ENCODE results near the gene STOX1.
"Not testable (repeated sequence)": the region's sequence is repeated elsewhere in the genome, so short reads cannot be mapped to it uniquely, and the experiment has no call there.

Gene STOX1

DNA sequence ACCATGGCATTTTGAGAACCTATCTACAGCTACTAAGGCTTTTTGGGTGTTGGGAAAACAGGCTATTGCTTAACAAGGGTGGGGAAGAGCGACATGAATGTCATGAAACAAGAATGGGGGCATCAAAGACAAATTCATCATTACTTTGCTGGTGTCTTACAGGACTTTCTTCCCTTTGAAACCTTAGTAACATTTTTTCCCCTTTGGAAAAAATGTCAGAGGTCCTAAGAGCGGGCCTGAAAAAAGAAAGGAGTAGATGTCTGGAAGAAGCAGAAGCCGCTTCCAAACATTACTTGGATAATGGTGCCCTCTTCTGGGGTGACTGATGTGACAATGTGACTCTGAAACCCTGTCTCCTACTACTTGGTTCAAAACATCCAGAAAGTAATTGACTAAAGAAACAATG lies 70.0 kb downstream of the STOX1 start:
- DNase-seq = peak; percentile 67

DNA sequence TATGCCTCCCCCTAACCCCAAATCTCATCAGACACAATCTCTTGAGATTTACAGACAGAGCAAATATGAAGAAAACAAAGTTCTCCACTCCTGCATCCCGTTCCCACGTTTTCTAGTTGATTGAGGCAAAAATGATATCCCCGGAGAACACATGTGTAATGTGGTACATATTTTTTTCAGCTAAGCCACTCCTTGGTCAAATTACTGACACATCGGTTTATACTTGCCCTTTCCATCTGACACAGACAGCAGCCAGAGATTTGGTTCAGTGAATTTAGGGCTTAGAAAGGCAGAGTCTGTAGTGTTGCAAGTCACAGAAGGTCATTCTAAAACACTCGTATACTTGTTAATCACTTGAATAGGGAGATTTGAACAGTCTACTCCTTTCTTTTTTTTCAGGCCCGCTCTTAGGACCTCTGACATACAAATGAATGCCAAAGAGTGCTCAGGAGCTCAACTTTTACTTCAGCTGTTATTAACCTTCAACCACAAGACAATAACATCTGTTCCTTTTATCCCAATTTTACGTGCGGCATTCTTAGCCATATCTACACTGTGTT lies 71.9 kb downstream of the STOX1 start:
- no peak for DNase-seq

DNA sequence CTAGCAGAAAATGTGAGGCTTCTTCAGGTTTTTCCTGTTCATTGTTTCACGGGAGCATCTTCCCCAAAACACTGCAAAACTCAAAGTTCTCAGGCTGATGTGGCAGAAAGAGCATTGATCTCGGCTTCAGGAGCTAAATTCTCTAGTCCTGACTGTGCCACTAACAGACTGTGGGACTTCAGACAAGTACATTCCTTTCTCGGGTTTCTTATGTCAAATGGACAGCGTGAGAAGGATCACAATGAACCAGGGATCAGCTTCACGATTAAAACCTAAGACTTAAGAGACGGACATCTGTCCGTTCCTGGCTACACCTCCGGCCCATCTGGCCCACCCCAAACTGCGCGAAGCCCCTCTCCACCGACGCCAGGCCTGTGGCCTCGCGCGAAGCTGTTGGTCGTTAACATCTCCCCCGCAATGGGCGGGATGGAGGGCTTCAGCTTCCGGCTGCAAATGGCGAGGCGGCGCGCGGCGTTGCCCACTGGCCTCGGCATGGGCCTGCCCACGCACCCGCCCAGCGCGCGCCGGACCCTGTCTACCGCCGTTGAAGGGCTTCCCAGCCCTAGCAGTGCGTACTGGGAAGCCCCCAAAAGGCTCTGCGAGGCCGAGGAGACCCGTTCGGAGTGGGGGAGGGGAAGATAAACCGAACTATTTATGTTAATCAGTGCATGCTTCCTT lies 73.2 kb downstream of the STOX1 start:
- no peak for DNase-seq

DNA sequence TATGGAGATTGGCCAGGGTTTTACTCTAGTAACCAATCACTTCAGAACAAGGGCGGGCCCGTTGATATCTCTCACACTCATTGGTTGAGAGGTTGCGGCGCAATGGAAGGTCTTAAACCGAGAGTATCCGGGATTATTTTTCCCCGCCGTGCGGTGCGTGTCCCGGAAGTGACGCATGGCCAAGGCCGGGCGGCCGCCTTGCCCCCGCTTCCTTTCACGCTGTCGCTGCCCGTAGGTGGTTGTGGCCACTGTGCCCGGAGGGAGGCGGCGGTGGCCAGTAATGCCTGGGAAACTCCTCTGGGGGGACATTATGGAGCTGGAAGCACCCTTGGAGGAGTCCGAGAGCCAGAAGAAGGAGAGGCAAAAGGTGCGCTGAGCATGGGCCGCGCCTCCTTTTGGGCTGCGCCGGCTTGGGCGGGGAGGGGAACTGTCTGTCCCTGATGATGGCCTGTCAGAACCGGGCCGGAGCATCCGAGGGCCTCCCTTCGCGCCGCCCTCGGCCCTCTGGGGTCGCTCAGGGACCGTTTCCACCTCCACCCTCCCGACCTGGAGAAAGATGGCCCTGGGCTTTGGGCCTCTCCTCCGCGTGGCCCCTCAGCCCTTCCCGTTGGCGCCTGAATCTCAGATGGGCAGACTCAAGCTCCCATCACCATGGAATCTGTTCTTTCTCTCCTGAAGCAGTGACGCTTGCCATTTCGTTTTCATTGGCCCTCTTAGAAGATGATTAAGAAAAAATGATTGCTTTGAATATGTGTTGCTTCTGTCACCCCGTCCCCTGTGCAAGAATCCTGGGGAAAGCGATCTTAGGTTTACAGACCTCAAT lies 74.0 kb downstream of the STOX1 start, which contains the start of gene DDX50:
DDX50 (plus strand) TSS at position 211 of the 823 bp plus-strand sequence; CDS start at position 281, 70 bp downstream.
- DNase-seq = peak; percentile 99

DNA sequence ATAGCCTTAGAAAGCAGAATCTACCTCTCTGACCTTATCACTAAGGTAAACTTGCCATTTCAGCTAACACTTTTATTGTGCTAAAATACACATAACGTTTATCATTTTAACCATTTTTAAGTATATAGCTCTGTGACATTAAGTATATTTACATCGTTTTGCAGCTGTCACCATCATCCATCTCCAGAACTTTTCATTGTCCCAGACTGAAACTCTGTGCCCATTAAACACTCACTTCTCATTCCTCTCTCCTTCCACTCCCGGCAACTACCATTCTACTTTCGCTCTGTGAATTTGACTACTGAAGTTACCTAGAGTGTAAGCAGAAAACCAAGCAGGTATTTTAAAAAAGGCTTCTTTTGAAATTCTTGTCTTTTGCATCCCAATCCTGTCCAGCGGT lies 75.1 kb downstream of the STOX1 start:
- no peak for DNase-seq

DNA sequence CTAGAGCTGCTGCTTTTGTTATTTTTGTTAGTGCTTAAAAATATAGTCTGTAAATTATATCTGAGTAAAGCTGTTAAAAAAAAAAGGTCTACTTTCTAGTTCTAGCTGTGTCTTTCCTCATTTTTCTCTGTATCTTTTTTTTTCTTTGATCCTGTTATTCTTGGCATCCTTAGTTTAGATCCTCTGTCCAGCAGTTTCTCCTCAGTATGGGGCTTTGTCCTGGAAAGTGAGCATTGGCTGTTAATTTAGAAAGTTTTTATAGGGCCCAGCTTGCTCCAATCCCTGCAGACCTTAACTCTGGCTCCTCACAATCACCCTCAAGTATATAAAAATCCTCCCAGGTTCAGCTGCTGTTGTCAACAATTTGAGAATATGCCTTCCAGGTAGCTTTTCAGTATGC lies 97.3 kb downstream of the STOX1 start:
- DNase-seq = no peak

DNA sequence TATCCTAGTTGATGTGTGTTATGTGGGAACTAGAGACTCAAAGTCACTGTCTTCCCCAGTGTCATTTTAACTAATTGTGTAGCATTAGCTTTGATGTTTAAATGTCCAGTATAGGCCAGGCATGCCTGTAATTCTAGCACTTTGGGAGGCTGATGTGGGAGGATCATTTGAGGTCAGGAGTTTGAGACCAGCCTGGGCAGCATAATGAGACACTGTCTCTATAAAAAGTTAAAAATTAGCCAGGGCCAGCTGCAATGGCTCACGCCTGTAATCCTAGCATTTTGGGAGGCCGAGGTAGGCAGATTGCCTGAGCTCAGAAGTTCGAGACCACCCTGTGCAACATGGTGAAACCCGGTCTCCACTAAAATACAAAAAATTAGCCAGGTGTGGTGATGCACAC lies 98.2 kb downstream of the STOX1 start:
- no peak for DNase-seq

DNA sequence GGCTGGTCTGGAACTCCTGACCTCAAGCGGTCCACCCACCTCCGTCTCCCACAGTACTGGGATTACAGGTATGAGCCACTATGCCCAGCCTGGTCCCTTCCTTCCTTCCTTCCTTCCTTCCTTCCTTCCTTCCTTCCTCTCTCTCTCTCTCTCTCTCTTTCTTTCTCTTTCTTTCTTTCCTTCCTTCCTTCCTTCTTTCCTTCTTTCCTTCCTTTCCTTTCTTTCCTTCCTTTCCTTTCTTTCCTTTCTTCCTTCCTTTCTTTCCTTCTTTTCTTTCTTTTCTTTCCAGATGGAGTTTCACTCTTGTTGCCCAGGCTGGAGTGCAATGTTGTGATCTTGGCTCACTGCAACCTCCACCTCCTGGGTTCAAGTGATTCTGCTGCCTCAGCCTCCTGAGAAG lies 101.8 kb downstream of the STOX1 start:
- not testable (repeated sequence) for DNase-seq

DNA sequence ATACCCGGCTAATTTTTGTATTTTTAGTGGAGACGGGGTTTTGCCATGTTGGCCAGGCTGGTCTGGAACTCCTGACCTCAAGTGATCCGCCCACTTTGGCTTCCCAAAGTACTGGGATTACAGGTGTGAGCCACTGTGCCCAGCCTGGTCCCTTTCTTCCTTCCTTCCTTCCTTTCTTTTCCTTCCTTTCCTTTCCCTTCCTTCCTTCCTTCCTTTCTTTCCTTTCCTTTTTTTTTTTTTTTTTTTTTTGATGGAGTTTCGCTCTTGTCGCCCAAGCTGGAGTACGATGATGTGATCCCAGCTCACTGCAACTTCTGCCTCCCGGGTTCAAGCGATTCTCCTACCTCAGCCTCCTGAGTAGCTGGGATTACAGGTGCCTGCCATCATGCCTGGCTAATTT lies 102.6 kb downstream of the STOX1 start:
- not testable (repeated sequence) for DNase-seq

DNA sequence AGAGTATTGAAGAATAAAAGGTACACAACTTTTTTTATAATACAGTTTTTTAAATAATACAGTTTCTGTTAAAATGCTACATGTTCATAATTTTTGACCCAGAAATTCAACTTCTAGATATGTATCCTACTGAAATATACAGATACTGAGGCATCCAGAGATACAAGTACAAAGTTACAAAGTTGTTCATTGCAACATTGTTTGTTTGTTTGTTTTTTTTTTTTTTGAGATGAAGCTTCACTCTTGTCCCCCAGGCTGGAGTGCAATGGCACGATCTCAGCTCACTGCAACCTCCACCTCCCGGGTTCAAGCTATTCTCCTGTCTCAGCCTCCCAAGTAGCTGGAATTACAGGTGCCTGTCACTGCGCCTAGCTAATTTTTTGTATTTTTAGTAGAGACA lies 105.5 kb downstream of the STOX1 start:
- DNase-seq = not testable (repeated sequence)

DNA sequence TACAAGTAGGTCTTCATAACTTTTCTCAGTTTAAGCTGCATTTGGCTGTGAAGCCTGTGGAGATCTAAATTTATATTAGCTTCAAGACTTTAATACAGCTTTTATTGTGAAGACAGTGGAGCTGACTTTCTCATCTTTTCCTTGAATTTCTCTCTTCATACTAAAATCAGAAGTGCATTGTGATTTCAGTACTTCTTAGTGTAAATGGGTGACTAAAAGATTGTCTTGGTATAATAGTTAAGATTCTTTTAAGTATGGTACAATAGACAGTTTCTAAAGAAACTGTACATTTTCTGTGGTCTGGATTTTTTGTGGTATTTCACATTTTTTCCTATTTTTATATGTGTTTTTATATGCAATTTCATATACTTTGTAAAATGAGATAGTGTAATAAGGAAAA lies 107.7 kb downstream of the STOX1 start:
- DNase-seq = no peak

DNA sequence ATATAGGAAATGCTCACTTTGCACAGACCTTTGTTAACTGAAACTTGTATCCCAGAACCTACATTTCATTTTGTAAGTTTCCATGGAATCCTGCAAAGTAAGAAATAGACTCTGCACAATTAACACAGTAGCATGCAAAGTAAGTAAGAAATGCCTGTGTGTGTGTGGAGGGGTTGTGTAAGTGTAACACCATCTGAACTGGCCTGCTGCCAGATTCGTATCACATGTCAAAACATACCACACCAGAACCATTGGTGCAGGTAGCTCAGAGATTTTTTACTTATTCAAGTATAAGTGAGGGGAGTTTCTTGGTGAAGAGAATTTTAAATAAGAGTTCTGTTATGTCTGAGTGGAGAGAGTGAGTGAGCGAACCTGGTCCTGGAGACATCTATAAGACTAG lies 110.8 kb downstream of the STOX1 start:
- DNase-seq = no peak

DNA sequence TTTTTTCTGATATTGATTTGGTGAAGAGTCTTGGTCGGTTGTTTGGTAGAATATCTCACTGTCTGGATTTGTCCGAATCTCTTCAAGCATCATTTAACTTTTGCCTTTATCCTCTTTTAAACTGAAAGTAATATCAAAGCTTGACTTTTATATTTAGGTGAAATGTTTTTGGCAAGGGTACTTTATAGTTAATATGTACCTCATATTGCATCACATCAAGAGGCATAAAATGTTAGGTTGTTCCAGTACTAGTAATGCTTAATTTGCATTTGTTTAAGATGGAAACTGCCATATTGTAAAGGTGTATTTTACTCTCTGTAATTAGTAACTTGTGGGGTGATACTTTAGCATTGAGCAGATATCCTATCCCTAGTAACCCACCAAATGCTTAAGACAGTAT lies 111.6 kb downstream of the STOX1 start:
- no peak for DNase-seq

DNA sequence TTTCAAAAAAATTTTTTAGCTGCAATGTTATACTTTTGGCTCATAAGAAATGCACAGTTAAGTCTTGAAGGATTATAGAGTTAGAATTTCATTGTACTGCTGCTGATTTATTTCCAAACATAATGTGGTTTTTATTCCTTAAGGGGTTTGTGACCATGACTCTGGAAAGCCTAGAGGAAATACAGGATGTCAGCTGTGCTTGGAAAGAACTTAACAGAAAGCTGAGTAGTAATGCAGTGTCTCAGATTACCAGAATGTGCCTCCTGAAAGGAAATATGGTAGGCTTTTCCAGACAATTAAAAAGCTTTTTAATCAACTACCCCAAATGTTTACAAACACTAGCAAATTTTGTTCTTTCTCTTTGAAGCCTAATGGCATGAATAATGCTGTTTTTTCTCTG lies 113.6 kb downstream of the STOX1 start:
- DNase-seq = not testable (repeated sequence)

All from EL (cell line).